Panc1 (cell line): Measurements from ENCODE around the gene SKP1. TPM values are rescaled to one million over a fixed set of nuclear protein-coding genes. Genes with fewer than 3 reads are reported as not detected.

Experiments used
- microRNA-seq: library from miRNA; unstranded; fragments of <30 nt; microRNA quantifications from one replicate; pipeline ENCODE4 v1.1.0, GENCODE V29; 2020; ENCODE audit not compliant: unreplicated experiment
- total RNA-seq: library from RNA; stranded (reverse); gene quantifications from one replicate; pipeline ENCODE4 v1.2.1, GENCODE V29; 2021; ENCODE audit not compliant: unreplicated experiment

The SKP1 gene
- total RNA-seq, 1 experiment from 2014 or later, result 301 TPM

Small RNAs within 50 kb of the gene (microRNA-seq; reads per million reads assigned to microRNA genes)
- gene MIR3661, result not detected

Other genes starting within 250 kb of the SKP1 start
- gene C5orf15, start 208.3 kb downstream of the SKP1 start, total RNA-seq, result 63.2 TPM
- 395 TPM for gene VDAC1, start 172.0 kb downstream of the SKP1 start, total RNA-seq
- 24.0 TPM for gene TCF7, start 62.3 kb downstream of the SKP1 start, total RNA-seq
- 184 TPM for gene PPP2CA, start 49.1 kb upstream of the SKP1 start, total RNA-seq
- gene CDKL3, start 190.2 kb upstream of the SKP1 start, total RNA-seq, result 2.5 TPM
- gene UBE2B, start 194.6 kb upstream of the SKP1 start, total RNA-seq, result 97.8 TPM
- 43.6 TPM for gene CDKN2AIPNL, start 234.9 kb upstream of the SKP1 start, total RNA-seq